Activated CD4-positive, CD25-positive, alpha-beta regulatory T cell (primary cell): ENCODE measurements around the gene HECTD1.
"Not testable (repeated sequence)": the region's sequence is repeated elsewhere in the genome, so short reads cannot be mapped to it uniquely, and the experiment has no call there.

ENCODE experiments used
- DNase-seq, 4 experiments: peaks; one replicate each; lab custom pipeline; 2025; lab: John Stamatoyannopoulos, UW

The HECTD1 gene

GRCh38 chr14:31092160-31092708 lies 115.4 kb downstream of the HECTD1 start:
- no peak for DNase-seq

GRCh38 chr14:31090883-31091764 lies 116.5 kb downstream of the HECTD1 start:
- DNase-seq, result no peak

DNA sequence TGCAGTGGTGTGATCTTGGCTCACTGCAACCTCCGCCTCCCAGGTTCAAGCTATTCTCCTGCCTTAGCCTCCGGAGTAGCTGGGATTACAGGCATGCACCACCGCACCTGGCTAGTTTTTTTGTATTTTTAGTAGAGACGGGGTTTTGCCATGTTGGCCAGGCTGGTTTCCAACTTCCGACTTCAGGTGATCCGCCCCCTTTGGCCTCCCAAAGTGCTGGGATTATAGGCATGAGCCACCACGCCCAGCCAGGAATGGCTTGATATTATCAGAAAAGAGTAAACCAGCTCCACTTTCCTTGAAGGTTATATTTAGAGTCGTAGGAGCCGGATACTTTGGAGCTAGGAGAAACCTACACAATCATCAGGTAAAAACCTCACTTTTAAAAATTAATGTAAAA lies 121.1 kb downstream of the HECTD1 start:
- not testable (repeated sequence) for DNase-seq

DNA sequence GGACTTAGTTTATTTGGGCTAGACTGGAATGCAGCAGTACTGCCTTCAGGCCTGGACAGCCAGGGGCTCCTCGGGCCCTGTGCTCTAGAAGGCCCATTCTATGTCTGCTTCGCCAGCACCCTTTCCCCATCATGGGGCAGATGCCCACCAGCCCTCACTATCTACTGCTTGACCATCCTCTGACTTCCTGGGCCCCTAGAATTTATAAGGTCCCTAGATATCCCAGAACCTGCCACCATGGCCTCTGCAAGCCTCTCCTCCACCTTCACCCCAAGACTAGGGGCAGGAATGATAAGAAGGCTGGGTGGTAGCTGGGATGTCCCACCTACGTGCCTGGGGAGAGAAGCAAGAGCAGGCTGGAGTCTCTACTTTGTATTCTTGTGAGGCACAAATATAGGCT lies 122.6 kb downstream of the HECTD1 start:
- DNase-seq, result no peak

DNA sequence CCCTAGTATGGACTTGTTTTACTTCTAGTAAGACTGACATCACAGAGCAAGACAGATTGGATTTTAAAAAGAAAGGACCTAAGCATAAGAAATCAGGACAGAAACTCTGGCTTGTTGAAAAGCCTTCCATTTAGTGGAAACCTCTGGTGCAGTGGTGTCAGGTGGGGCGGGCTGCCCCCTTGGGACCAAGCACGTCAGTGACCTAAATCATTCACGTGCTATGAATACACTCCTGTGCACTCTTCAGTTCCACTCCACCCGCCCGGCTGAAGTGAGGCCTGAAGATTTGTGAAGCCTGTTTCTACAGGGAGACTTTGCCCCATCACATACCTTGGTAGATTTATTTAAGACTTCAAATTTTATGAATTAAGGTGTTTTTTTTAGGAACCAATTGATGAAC lies 123.2 kb downstream of the HECTD1 start:
- DNase-seq, result no peak

DNA sequence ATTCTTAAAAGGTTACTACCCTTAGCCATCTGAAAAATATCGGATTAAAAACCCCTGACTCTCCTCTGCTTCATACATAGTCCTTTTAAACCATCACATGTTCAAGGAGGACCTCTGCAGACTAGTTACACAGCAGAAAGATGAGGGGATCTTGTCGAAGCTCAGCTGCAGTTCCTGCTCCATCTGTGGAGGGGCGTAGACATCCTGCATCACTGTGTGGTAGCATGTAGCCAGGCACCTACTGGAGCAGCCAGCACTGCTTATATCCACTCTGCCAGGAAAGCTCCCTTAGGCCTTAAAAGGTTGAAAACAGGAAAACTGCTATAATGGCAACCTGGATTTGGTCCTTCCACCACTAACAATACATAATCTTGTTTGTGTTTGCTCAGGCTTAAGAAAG lies 123.8 kb downstream of the HECTD1 start:
- no peak for DNase-seq

GRCh38 chr14:31080484-31080883 lies 127.1 kb downstream of the HECTD1 start:
- DNase-seq, result no peak

DNA sequence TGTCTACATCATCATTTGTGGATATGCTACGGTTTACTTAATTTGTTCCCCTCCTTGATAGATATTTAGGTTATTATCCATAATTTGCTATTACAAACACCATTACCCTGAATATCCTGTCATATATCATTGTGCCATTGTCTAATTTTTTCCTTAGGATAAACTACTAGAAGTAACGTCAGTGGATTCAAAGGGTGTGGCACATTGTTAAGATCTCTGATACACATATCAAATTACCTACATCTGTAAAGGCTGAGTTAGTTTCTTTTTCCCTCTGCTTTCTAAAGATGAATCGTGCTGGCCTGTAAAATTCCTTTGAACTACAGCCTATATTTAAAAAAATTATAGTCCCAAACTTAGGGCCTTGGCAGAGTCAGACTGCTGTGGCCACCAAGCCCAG lies 127.5 kb downstream of the HECTD1 start:
- no peak for DNase-seq

GRCh38 chr14:31078766-31079165 lies 128.8 kb downstream of the HECTD1 start:
- no peak for DNase-seq

GRCh38 chr14:31075144-31075543 lies 132.4 kb downstream of the HECTD1 start:
- DNase-seq, result no peak

DNA sequence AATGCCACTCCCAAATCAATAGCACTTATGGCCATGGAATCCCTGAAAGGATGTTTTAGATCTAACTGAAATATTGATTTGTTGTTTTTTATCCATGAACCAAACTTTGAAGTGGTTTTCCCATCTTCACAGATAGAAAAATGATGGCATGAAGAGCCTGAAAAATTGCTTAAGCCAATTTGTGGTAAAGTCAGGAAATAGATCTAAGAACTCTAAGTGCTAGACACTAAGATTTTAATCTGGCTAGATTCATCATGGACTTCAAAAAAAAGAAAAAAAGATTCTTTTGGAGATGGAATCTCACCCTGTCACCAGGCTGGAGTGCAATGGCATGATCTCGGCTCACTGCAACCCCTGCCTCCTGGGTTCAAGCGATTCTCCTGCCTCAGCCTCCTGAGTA lies 136.4 kb downstream of the HECTD1 start:
- DNase-seq, result no peak

DNA sequence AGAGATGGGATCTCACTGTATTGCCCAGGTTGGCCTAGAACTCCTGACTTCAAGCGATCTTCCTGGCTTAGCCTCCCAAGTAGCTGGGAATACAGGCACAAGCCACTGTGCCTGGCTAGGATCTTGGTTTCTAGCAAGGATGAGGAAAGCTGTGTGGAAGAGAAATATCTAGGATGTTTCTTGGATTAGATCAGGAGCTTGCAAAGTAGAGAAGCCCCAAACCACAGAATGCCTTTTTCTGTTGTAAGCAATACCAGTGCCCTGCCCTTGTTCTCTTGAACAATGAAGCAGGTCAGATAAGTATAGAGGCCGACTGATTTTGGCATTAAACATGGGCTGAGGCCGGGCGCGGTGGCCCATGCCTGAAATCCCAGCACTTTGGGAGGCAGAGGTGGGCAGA lies 137.2 kb downstream of the HECTD1 start:
- no peak for DNase-seq

DNA sequence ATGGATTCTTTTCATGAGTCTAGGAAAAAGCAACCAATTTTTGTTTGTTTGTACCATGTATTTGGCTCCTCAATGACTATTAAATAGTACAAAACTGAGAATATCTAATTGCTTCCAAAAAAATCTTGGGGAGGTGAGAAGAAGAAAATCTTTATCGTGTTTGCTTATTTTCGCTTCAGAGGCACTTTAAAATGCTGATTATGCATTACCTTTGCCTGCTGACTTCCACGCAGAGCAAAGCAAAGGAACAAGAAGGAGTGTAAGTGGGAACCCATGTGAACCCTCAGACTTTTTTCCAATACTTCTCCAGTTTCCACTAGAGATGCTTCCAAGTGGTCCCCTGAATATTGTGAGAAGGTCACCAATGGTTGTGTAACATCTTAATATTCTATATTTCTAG lies 138.2 kb downstream of the HECTD1 start:
- no peak for DNase-seq

GRCh38 chr14:31068235-31068634 lies 139.4 kb downstream of the HECTD1 start:
- DNase-seq, result no peak

DNA sequence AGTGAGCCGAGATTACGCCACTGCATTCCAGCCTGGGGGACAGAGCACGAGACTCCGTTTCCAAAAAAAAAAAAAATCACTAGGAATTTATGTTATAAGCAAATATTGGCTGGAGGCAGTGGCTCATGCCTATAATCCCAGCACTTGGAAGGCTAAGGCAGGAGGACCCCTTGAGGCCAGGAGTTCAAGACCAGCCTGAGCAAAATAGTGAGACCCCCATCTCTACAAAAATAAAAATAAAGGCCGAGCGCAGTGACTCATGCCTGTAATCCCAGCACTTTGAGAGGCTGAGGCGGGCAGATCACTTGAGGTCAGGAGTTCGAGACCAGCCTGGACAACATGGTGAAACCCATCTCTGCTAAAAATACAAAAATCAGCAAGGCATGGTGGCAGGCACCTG lies 144.7 kb downstream of the HECTD1 start:
- not testable (repeated sequence) for DNase-seq

DNA sequence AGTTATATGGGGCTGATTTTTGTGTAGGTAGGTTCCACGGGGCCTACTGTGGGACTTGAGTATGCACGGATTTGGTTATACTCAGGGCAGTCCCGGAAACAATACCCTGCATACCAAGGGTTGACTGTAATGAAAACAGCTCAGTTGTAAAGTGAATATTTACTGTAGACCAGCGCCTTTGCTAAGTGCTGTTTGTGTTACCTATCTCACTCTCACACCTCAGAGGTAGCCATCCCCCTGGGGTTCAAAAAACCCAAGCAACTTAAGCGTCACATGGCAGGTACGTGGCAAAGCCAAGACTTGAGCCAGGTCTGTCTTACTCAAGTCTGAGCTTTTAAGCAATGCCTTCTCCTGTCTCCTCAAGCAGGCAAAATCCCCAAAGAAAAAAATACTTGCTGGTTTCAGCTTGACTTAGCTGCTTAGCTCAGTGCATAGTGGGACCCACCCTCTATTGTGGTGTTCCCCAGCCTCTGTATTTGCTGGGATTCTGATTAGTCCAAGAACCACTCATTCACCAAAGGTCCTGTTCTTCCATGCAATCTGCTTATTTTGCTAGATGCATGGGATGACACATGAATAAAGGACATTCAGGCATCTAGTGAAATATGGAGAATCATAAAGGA lies 147.2 kb downstream of the HECTD1 start:
- no peak for DNase-seq

DNA sequence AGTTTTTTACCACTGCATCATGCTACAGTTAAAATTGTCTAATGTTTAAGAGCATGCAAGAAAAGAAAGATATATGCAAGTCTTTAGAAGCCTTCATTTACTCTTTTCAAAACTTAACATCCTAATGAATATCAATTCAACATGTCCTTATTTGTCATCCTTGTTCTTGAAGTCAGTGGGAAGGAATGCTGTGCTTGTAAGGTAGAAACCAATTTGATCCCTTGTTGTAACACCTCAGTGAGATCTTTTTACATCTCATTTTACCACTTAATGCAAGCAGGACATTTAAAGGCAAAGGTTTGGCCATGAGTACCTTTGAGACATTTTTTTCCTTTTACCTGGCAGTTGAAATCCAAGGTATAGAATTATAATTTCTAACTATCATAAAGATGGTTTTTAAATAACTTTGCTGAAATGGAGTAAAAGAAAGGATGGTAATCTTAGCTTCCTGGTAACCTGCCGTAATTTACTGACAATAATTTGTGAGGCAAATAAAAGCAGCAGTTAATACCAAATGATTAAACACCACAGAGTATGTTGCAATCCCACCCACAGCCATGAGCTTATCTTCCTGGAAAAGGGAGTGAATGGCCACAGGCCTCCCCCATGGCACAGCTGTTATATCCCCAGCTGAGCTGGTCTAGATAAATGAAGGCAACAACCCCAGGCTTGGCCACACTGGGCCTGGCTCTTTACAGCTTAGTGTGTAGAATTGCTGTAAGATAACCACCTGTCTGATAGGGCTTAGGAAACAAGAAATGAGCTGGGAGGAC lies 148.3 kb downstream of the HECTD1 start:
- no peak for DNase-seq

DNA sequence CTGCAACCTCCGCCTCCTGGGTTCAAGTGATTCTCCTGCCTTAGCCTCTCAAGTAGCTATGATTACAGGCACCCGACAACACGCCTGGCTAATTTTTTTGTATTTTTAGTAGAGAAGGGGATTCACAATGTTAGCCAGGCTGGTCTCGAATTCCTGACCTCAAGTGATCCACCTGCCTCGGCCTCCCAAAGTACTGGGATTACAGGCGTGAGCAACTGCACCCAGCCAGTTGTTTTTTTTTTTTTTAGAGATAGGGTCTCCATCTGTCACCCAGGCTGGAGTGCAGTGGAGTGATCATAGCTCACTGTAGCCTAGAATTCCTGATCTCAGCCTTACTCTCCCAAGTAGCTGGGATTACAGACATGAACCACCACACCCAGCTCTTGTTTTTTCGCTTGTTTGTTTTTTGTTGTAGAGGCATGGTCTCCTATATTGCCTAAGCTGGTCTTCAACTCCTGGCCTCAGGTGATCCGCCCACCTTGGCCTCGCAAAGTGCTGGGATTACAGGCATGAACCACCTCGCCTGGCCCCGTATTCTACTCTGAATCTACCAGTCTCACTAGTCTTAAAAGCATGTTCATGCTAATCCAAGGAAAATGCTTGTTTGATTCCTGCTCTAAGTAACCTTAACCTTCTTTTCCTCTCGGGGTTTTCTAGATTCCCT lies 149.8 kb downstream of the HECTD1 start:
- no peak for DNase-seq

- DNase-seq, result no peak
Observed at GRCh38 chr14:31057035-31057434, 150.6 kb downstream of the HECTD1 start.

DNA sequence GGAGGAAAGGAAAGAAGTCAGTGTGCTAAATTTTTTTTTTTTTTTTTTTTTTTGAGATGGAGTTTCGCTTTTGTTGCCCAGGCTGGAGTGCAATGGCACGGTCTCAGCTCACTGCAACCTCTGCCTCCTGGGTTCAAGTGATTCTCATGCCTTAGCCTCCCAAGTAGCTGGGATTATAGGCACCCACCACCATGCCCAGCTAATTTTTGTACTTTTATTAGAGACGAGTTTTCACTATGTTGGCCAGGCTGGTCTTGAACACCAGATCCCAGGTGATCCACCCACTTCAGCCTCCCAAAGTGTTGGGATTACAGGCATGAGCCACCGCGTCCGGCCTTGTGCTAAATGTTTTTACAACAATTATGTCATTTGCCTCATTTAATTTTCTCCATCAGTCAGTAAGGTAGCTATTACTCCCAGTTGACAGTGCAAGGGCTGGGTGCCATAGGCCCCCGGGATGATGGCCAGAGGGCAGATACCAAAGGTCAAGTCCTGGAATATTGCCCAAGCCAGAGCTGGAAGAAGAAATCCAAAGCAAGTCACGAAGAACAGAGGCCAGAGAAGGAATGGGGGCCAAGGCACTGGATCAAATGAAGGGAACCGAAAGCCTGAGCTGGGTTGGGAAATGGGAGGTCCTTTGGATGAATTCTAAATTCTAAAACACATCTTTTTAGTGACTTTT lies 154.5 kb downstream of the HECTD1 start:
- not testable (repeated sequence) for DNase-seq

GRCh38 chr14:31051511-31051910 lies 156.1 kb downstream of the HECTD1 start:
- no peak for DNase-seq
